SK-N-MC (cell line): ENCODE measurements around the gene BYSL.

Experiments
- EZH2 ChIP-seq: fragments of 200-600 bp; sonication (generic); IDR thresholded peaks from one replicate; pipeline ENCODE4 v1.6.1; 2017; ENCODE audit warnings: antibody characterized with exemption
- POLR2AphosphoS5 ChIP-seq: IDR thresholded peaks from 2 replicates; pipeline ENCODE4 v1.6.1; 2012; ENCODE audit warnings: mild to moderate bottlenecking, low read depth, low read length, borderline replicate concordance

- TF ChIP-seq EZH2: no peak
- TF ChIP-seq POLR2AphosphoS5: no peak
These were observed 54.0 kb downstream of the BYSL start for GRCh38 chr6:41975276-41975675.
